K562 (cell line): ENCODE measurements around the gene GUCY2D. TPM values are rescaled to one million over a fixed set of nuclear protein-coding genes. Genes with fewer than 3 reads are reported as not detected.

Experiments used
- GATA2 ChIP-seq: sonication (generic); formaldehyde crosslinking; IDR thresholded peaks from 2 replicates; pipeline ENCODE4 v1.4.0; 2020; ENCODE audit warnings: mild to moderate bottlenecking, missing genetic modification reagents
- JUNB ChIP-seq: fragments of 450-650 bp; formaldehyde crosslinking; conservative IDR thresholded peaks from 2 replicates; pipeline ENCODE4 v1.4.0; 2020; ENCODE audit warnings: mild to moderate bottlenecking
- L3MBTL2 ChIP-seq: fragments of 450-650 bp; IDR thresholded peaks from 2 replicates; pipeline ENCODE4 v1.6.1; 2016; ENCODE audit warnings: mild to moderate bottlenecking, moderate library complexity
- ZNF354B ChIP-seq: fragments of 250-450 bp; sonication (Bioruptor Pico); IDR thresholded peaks from 2 replicates; pipeline ENCODE4 v1.4.0; 2020
- polyA plus RNA-seq, 8 experiments: library from polyadenylated mRNA; depleted of rRNA in 4 of 8; stranded (reverse) in 5 of 8; unstranded in 3 of 8; fragments of >200 nt; fragmentation: Nextera tagmentation in 2 of 8; fragmentation: Illumina TruSeq in 1 of 8; extraction: Ambion mirVana in 2 of 8; extraction: Trizol in 1 of 8; gene quantifications; 2 replicates each; pipeline versions ENCODE4 v1.2.1 to v1.2.3, GENCODE V29; 2011 to 2014; ENCODE audit warnings: inconsistent platforms in 1 of 8, missing spikeins in 1 of 8
- total RNA-seq, 7 experiments: library from RNA; depleted of rRNA in 6 of 7; stranded (reverse); fragments of >200 nt in 6 of 7; fragmentation: Illumina TruSeq in 2 of 7; extraction: Trizol in 2 of 7; gene quantifications; 2 replicates each; pipeline versions ENCODE4 v1.2.1 to v1.2.3, GENCODE V29; 2011 to 2021; ENCODE audit warnings: low replicate concordance in 1 of 7
- TF ChIP-seq, protein P1 (sequence below), 2 experiments: fragments of 450-650 bp; formaldehyde crosslinking in 1 of 2; IDR thresholded peaks; 2 replicates each; pipeline versions ENCODE4 v1.4.0 to v1.6.1; 2014 to 2020; ENCODE audit warnings: mild to moderate bottlenecking in 2 of 2, borderline replicate concordance in 1 of 2, low read depth in 1 of 2
- TF ChIP-seq, protein P2 (sequence below), 2 experiments: fragments of 200-800 bp in 1 of 2; sonication (Bioruptor generic) in 1 of 2; sonication (generic) in 1 of 2; formaldehyde crosslinking in 1 of 2; IDR thresholded peaks in 1 of 2; conservative IDR thresholded peaks in 1 of 2; 2 replicates each; pipeline versions ENCODE4 v1.5.0 to v1.6.1; 2016 to 2020; ENCODE audit warnings: missing compliant biosample characterization in 1 of 2, missing genetic modification characterization in 1 of 2, missing genetic modification reagents in 1 of 2

Gene GUCY2D
- total and polyA plus RNA-seq, 9 of the 15 experiments (the other 6 are each of a cell fraction or from before 2014, with no cell fraction given), result 0.05 TPM; not detected in 8

DNA sequence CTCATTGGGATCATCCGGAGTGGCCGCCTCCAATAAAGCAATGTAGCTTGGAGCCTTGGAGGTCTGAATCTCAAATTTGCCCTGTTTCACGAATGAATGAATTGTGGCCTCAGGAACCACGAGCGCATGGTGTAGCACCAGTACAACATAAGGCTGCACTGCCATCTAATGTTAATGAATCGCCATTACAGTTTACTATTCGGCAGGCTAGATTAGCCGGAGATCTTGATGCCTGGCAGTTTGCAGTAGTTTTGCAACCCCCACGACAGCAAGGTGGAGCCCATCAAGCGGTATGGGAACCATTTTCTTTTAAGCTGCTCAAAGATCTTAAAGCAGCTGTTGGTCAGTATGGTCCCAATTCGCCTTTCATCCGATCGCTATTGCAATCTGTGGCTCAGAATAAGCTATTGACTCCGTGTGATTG lies 55.3 kb downstream of the GUCY2D start (continued):
- TF ChIP-seq, protein P1, sequence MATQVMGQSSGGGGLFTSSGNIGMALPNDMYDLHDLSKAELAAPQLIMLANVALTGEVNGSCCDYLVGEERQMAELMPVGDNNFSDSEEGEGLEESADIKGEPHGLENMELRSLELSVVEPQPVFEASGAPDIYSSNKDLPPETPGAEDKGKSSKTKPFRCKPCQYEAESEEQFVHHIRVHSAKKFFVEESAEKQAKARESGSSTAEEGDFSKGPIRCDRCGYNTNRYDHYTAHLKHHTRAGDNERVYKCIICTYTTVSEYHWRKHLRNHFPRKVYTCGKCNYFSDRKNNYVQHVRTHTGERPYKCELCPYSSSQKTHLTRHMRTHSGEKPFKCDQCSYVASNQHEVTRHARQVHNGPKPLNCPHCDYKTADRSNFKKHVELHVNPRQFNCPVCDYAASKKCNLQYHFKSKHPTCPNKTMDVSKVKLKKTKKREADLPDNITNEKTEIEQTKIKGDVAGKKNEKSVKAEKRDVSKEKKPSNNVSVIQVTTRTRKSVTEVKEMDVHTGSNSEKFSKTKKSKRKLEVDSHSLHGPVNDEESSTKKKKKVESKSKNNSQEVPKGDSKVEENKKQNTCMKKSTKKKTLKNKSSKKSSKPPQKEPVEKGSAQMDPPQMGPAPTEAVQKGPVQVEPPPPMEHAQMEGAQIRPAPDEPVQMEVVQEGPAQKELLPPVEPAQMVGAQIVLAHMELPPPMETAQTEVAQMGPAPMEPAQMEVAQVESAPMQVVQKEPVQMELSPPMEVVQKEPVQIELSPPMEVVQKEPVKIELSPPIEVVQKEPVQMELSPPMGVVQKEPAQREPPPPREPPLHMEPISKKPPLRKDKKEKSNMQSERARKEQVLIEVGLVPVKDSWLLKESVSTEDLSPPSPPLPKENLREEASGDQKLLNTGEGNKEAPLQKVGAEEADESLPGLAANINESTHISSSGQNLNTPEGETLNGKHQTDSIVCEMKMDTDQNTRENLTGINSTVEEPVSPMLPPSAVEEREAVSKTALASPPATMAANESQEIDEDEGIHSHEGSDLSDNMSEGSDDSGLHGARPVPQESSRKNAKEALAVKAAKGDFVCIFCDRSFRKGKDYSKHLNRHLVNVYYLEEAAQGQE (IDR thresholded peaks at IDR 0.05; ENCODE audit: borderline replicate concordance), result peak; percentile 75; the same call in 1 of the 2 replicates
- TF ChIP-seq, protein P1 (CRISPR knock-in tag; IDR thresholded peaks at IDR 0.05; ENCODE audit: low read depth), result no peak
- TF ChIP-seq, protein P2, sequence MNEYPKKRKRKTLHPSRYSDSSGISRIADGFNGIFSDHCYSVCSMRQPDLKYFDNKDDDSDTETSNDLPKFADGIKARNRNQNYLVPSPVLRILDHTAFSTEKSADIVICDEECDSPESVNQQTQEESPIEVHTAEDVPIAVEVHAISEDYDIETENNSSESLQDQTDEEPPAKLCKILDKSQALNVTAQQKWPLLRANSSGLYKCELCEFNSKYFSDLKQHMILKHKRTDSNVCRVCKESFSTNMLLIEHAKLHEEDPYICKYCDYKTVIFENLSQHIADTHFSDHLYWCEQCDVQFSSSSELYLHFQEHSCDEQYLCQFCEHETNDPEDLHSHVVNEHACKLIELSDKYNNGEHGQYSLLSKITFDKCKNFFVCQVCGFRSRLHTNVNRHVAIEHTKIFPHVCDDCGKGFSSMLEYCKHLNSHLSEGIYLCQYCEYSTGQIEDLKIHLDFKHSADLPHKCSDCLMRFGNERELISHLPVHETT (CRISPR knock-in tag; conservative IDR thresholded peaks at IDR 0.05 in 1 of 2, IDR thresholded peaks at IDR 0.05 in 1 of 2), result no peak
- no peak for TF ChIP-seq JUNB (CRISPR knock-in tag)
- TF ChIP-seq ZNF354B (CRISPR knock-in tag), result no peak
- peak; percentile 63; the same call in 1 of the 2 replicates for TF ChIP-seq L3MBTL2
- TF ChIP-seq GATA2 (CRISPR knock-in tag), result no peak
